Left ventricle myocardium superior (tissue), 1 donor: ENCODE results near the gene PCED1A. TPM values are rescaled to one million over a fixed set of nuclear protein-coding genes. Genes with fewer than 3 reads are reported as not detected.
"Not testable (repeated sequence)": the region's sequence is repeated elsewhere in the genome, so short reads cannot be mapped to it uniquely, and the experiment has no call there.

Source experiments
- ATAC-seq: fragments of 200-7000 bp; cut with Tn5 transposase; one replicate; pipeline ENCODE4 v1.9.1; 2020; ENCODE audit warnings: mild to moderate bottlenecking, moderate library complexity
- DNase-seq: peaks from one replicate; pipeline ENCODE4 v3.0.0-alpha.2; 2020
- intact Hi-C: fragments of 100-400 bp; cut with micrococcal nuclease; formaldehyde crosslinking; loops from one replicate; pipeline ENCODE4 v1.11.0; 2022
- total RNA-seq: library from RNA; stranded (reverse); fragmentation: NEBNext Ultra II Directional; extraction: Animal tissue kit (Norgen Biotek cat#: 25700); gene quantifications from one replicate; pipeline ENCODE4 v1.2.1, GENCODE V29; 2021
- donor health status: DM: no; HTN: yes; CAD: no; lungs with severe emphysema.

PCED1A gene
- total RNA-seq, 1 donor from 2014 or later, result 10.2 TPM

GRCh38 chr20:2836035-2836434, 4.4 kb downstream of the PCED1A start:
- intact Hi-C loops, result no loop called here
- ATAC-seq (no peak), DNase-seq (no peak)

- intact Hi-C loops, result no loop called here
Measured at GRCh38 chr20:2835331-2835796, 5.1 kb downstream of the PCED1A start.

GRCh38 chr20:2834401-2835110, 5.9 kb downstream of the PCED1A start:
- no peak for ATAC-seq
- DNase-seq, result no peak
- intact Hi-C loops, result no loop called here

More at GRCh38 chr20:2835331-2835796, 5.1 kb downstream of the PCED1A start:
- no peak for ATAC-seq
- DNase-seq, result no peak

GRCh38 chr20:2833761-2834160, 6.7 kb downstream of the PCED1A start:
- no peak for ATAC-seq
- intact Hi-C loops, result no loop called here
- no peak for DNase-seq

- ATAC-seq, intact Hi-C loops, DNase-seq: not testable (repeated sequence)
Measured at GRCh38 chr20:2831206-2831605, 9.2 kb downstream of the PCED1A start.

GRCh38 chr20:2829376-2829775, 11.1 kb downstream of the PCED1A start:
- ATAC-seq, result no peak
- no peak for DNase-seq
- intact Hi-C loops, result no loop called here

- DNase-seq, result no peak
- no peak for ATAC-seq
- intact Hi-C loops, result no loop called here
Measured at GRCh38 chr20:2826655-2827054, 13.8 kb downstream of the PCED1A start.

GRCh38 chr20:2825761-2826160, 14.7 kb downstream of the PCED1A start:
- intact Hi-C loops, result no loop called here
- DNase-seq, result no peak
- ATAC-seq, result no peak

- DNase-seq, result no peak
Measured at GRCh38 chr20:2822073-2822472, 18.4 kb downstream of the PCED1A start.

GRCh38 chr20:2820896-2821869, 19.3 kb downstream of the PCED1A start:
- peak; percentile 37 for ATAC-seq
- intact Hi-C loops, result no loop called here

More at GRCh38 chr20:2822073-2822472, 18.4 kb downstream of the PCED1A start:
- no peak for ATAC-seq
- intact Hi-C loops, result no loop called here

GRCh38 chr20:2820084-2820895, 20.2 kb downstream of the PCED1A start:
- intact Hi-C loops, result no loop called here
- DNase-seq, result no peak
- ATAC-seq, result peak; percentile 54

More at GRCh38 chr20:2820896-2821869, 19.3 kb downstream of the PCED1A start:
- no peak for DNase-seq

- DNase-seq, result peak; percentile 70
- intact Hi-C loops, result no loop called here
- ATAC-seq, result peak; percentile 66
Measured at GRCh38 chr20:2817891-2818595, 22.4 kb downstream of the PCED1A start.

- no peak for ATAC-seq
- no peak for DNase-seq
- intact Hi-C loops, result no loop called here
Measured at GRCh38 chr20:2817341-2817726, 23.1 kb downstream of the PCED1A start.

- intact Hi-C loops, result no loop called here
- DNase-seq (no peak), ATAC-seq (no peak)
Measured at GRCh38 chr20:2816583-2817340, 23.7 kb downstream of the PCED1A start.

GRCh38 chr20:2816030-2816582, 24.3 kb downstream of the PCED1A start, which contains the start of gene TMEM239:
Gene TMEM239 (plus strand): TSS chr20:2816364. CDS start chr20:2816555, 191 bp downstream.
- DNase-seq, result no peak
- ATAC-seq, result no peak
- intact Hi-C loops, result no loop called here

GRCh38 chr20:2815242-2815900, 25.1 kb downstream of the PCED1A start:
- ATAC-seq (no peak), DNase-seq (no peak)
- intact Hi-C loops, result no loop called here

GRCh38 chr20:2814587-2815051, 25.8 kb downstream of the PCED1A start, which contains the start of gene C20orf141:
Gene C20orf141 (plus strand): TSS chr20:2814987. CDS start chr20:2815185, 198 bp downstream.
- ATAC-seq (peak; percentile 54), DNase-seq (no peak)
- intact Hi-C loops, result no loop called here
